Activated T-helper 1 cell treated with anti-CD3 and anti-CD28 coated beads, Interleukin-12 subunit alpha, Interleukin-12 subunit beta, Interleukin-2, Interleukin-4 antibody, amounts not matched to agents 30 ng/mL and 10 ng/mL and 1 ng/mL, durations not matched to agents 14 hours and 24 hours and 36 hours (primary cell): Measurements from ENCODE around the gene CARD16. TPM values are rescaled to one million over a fixed set of nuclear protein-coding genes. Genes with fewer than 3 reads are reported as not detected.
"Not testable (repeated sequence)": the region's sequence is repeated elsewhere in the genome, so short reads cannot be mapped to it uniquely, and the experiment has no call there.

Source experiments
- DNase-seq: peaks from one replicate; pipeline ENCODE4 v3.0.0; 2021; ENCODE audit warnings: low spot score
- H3K27ac Mint-ChIP-seq: one replicate; pipeline ENCODE4 v1.8.0; 2021; ENCODE audit warnings: mild to moderate bottlenecking, mixed read lengths
- H3K27me3 Mint-ChIP-seq: one replicate; pipeline ENCODE4 v1.8.0; 2022; ENCODE audit warnings: mild to moderate bottlenecking, moderate library complexity, mixed read lengths; ENCODE audit not compliant: insufficient read depth
- H3K36me3 Mint-ChIP-seq: one replicate; pipeline ENCODE4 v1.8.0; 2021; ENCODE audit warnings: low read depth, mixed read lengths
- H3K4me1 Mint-ChIP-seq: one replicate; pipeline ENCODE4 v1.8.0; 2021; ENCODE audit warnings: low read depth, mixed read lengths
- H3K4me3 Mint-ChIP-seq: one replicate; pipeline ENCODE4 v1.8.0; 2021; ENCODE audit warnings: mild to moderate bottlenecking, moderate library complexity, mixed read lengths
- H3K9me3 Mint-ChIP-seq: one replicate; pipeline ENCODE4 v1.8.0; 2021; ENCODE audit warnings: mixed read lengths
- intact Hi-C: fragments of 100-400 bp; cut with micrococcal nuclease; formaldehyde crosslinking; loops from one replicate; pipeline ENCODE4 v1.15.1; 2024
- total RNA-seq: library from RNA; stranded (reverse); gene quantifications from 2 replicates; pipeline ENCODE4 v1.2.3, GENCODE V29; 2022

CARD16 gene
- 9.5 and 10.5 TPM in 2 replicates for total RNA-seq

- Mint-ChIP-seq H3K36me3 (peaks cover 21% of the 10 kb centered on the region), H3K27ac (peak within 1 kb of the TSS; percentile 90), H3K4me3 (peak within 1 kb of the TSS; percentile 90), H3K4me1 (peaks cover 63% of the 10 kb centered on the region)
- peak; percentile 20 for DNase-seq
- H3K9me3 Mint-ChIP-seq, H3K27me3 Mint-ChIP-seq: not testable (repeated sequence)
- intact Hi-C loops: loop anchor here (1.0 to 5.0 kb wide), 5 partner anchors 10 to 338 kb away; partner anchors contain the start of genes CASP1 and CASP4
Observed at GRCh38 chr11:105044557-105045524, at the start of gene CARD16. Gene CARD16 (minus strand): TSS chr11:105045335. CDS start chr11:105045297, 38 bp downstream.

- H3K27ac Mint-ChIP-seq: no peak overlapping the region
- no peak for DNase-seq
- H3K4me1 Mint-ChIP-seq: peaks cover 4% of the 10 kb centered on the region
- H3K9me3 Mint-ChIP-seq: peaks cover 4% of the 10 kb centered on the region
- H3K4me3 Mint-ChIP-seq: no peak overlapping the region
- intact Hi-C loops: no loop called here
- H3K27me3 Mint-ChIP-seq: peaks cover 29% of the 10 kb centered on the region
- H3K36me3 Mint-ChIP-seq: peaks cover 11% of the 10 kb centered on the region
Observed at GRCh38 chr11:105092256-105093239, 47.4 kb upstream of the CARD16 start.

DNA sequence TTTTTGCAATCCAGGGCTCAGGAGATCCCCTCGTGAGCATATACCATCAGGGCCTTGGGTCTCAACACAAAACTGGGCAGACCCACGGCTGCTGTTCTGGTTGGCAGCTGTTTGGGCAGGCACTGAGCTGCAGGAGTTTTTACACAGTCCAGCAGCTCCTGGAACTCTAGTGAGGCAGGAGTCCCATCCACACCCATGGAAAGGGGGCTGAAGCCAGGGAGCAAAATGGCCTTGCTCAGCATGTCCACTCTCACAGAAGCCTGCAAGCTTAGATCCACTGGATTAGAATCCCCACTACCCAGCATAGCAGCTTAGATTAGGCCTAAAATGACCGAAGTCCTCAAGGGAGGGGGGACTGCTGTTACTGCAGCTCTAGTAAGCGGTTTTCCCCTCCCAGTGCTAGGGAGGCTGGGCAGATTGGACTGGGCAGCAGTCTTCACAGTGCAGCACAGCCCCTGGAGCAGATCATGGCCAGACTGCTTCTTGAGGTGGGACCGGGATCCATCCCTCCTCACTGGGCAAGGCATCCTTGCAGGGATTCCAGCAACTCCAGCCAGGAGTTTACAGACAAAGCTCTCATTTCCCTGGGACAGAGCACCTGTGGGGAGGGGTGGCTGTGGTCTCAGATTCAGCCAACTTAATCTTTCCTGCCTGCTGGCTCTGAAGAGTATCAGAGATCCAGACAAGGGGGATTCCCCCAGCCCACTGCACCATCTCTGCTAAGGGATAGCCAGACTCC is 36.4 kb upstream of the CARD16 start:
- intact Hi-C loops: no loop called here

GRCh38 chr11:105080171-105080906 is 35.2 kb upstream of the CARD16 start:
- intact Hi-C loops: loop anchor here (1.0 kb wide), 1 partner anchor 46 kb away; no protein-coding TSS in a partner anchor
- Mint-ChIP-seq H3K27me3 (peaks cover 15% of the 10 kb centered on the region), H3K4me1 (peaks cover 28% of the 10 kb centered on the region)
- H3K4me3 Mint-ChIP-seq, H3K36me3 Mint-ChIP-seq, DNase-seq, H3K9me3 Mint-ChIP-seq, H3K27ac Mint-ChIP-seq: not testable (repeated sequence)

More for the DNA sequence above, 36.4 kb upstream of the CARD16 start:
- H3K36me3 Mint-ChIP-seq: no peaks in the 10 kb centered on the region
- H3K27ac Mint-ChIP-seq: no peak overlapping the region
- H3K9me3 Mint-ChIP-seq: no peaks in the 10 kb centered on the region
- H3K4me1 Mint-ChIP-seq: peaks cover 28% of the 10 kb centered on the region
- H3K27me3 Mint-ChIP-seq: peaks cover 14% of the 10 kb centered on the region
- H3K4me3 Mint-ChIP-seq: no peak overlapping the region
- no peak for DNase-seq

DNA sequence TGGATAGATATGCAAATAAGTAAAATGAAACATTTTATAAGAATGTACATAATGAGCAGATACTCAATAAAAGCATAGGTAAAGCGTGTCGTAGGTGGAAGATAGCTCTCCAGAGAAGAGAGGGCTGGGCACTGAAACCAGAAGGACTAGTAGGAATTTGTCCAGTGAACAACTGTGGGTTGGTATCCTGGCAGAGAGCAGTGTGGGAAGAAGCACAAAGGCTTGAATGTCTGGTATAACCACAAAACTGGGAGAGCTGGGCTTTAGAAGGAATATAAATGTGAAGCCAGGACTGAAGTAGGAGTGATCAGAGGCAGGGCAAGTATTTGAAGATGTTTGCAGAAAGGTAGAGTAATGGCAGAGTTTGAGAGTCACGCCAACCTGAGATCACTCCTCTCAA is 33.1 kb upstream of the CARD16 start:
- Mint-ChIP-seq H3K4me1 (peaks cover 28% of the 10 kb centered on the region), H3K36me3 (no peaks in the 10 kb centered on the region), H3K4me3 (no peak overlapping the region), H3K9me3 (no peaks in the 10 kb centered on the region), H3K27ac (no peak overlapping the region), H3K27me3 (peaks cover 8% of the 10 kb centered on the region)
- DNase-seq: no peak
- intact Hi-C loops: no loop called here

DNA sequence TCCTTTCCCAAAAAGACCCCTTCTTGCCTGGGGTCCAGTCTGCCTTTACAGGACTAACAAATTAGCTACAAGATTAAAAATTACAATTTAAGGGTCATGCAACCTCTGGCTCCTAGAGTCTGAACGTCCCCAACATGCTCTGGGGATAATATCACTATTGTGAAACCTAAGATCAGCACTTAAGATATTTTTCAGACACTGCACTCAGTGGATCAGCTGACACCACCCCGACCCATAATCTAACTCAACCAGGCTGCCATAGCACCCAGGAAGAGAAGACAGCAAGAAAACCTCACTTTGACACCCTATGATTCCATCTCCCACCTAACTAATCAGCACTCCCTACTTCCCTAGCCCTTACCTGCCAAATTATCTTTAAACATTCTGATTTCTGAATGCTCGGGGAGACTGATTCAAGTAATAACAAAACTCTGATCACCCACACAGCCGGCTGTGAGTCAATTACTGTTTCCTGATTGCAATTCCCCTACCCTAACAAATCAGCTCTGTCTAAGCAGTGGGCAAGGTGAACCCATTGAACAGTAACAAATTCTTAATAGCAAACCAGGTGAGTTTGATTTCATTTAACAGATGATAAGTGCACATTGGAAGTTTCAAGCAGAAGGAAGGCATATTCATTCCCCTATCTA is 32.1 kb upstream of the CARD16 start:
- intact Hi-C loops: loop anchor here (1.0 kb wide), 2 partner anchors 29 to 32 kb away; partner anchors contain the start of gene CARD16
- Mint-ChIP-seq H3K4me1 (peaks cover 28% of the 10 kb centered on the region), H3K27ac (peak overlapping the region; percentile 13)
- H3K27me3 Mint-ChIP-seq, DNase-seq, H3K9me3 Mint-ChIP-seq, H3K36me3 Mint-ChIP-seq, H3K4me3 Mint-ChIP-seq: not testable (repeated sequence)

- Mint-ChIP-seq H3K36me3 (no peaks in the 10 kb centered on the region), H3K27me3 (peaks cover 5% of the 10 kb centered on the region), H3K9me3 (no peaks in the 10 kb centered on the region), H3K4me3 (no peak overlapping the region), H3K4me1 (peaks cover 30% of the 10 kb centered on the region), H3K27ac (no peak overlapping the region)
- intact Hi-C loops: no loop called here
- no peak for DNase-seq
Observed at GRCh38 chr11:105074166-105074530, 29.0 kb upstream of the CARD16 start.

- H3K36me3 Mint-ChIP-seq: peaks cover 4% of the 10 kb centered on the region
- intact Hi-C loops: no loop called here
- no peak overlapping the region for H3K27ac Mint-ChIP-seq
Observed at GRCh38 chr11:105073456-105074165, 28.5 kb upstream of the CARD16 start.

DNA sequence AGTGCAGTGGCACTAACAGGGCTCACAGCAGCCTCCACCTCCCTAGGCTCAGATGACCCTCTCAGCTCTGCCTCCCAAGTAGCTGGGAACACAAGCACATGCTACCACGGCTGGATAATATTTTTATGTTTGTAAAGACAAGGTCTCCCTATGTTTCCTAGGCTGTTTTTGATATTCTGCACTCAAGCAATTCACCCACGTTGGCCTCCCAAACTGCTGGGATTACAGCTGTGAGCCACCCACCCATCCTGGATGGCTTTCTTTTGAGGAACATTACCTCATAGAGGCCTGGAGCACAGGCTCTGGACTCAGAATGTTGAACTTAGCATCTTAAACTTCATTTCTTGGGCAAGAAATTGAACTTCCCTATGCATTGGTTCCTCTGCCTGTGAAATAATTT is 26.9 kb upstream of the CARD16 start:
- H3K36me3 Mint-ChIP-seq, H3K27ac Mint-ChIP-seq, DNase-seq, intact Hi-C loops, H3K27me3 Mint-ChIP-seq, H3K9me3 Mint-ChIP-seq, H3K4me3 Mint-ChIP-seq: not testable (repeated sequence)
- peaks cover 30% of the 10 kb centered on the region for H3K4me1 Mint-ChIP-seq

More at GRCh38 chr11:105073456-105074165, 28.5 kb upstream of the CARD16 start:
- Mint-ChIP-seq H3K27me3 (peaks cover 8% of the 10 kb centered on the region), H3K4me3 (no peak overlapping the region), H3K4me1 (peaks cover 35% of the 10 kb centered on the region), H3K9me3 (no peaks in the 10 kb centered on the region)
- no peak for DNase-seq

GRCh38 chr11:105071089-105071732 is 26.1 kb upstream of the CARD16 start:
- no peak for DNase-seq
- peaks cover 25% of the 10 kb centered on the region for H3K4me1 Mint-ChIP-seq
- peaks cover 5% of the 10 kb centered on the region for H3K36me3 Mint-ChIP-seq
- intact Hi-C loops: no loop called here
- peak overlapping the region; percentile 65 for H3K27ac Mint-ChIP-seq
- peak overlapping the region; percentile 69 for H3K4me3 Mint-ChIP-seq
- no peaks in the 10 kb centered on the region for H3K9me3 Mint-ChIP-seq
- H3K27me3 Mint-ChIP-seq: peaks cover 8% of the 10 kb centered on the region
